GM18861 (cell line): ENCODE results near the gene SLC12A6.

Source experiments
- ATAC-seq: cut with Tn5 transposase; IDR thresholded peaks from one replicate; pipeline ENCODE4 v1.9.1; 2021; ENCODE audit not compliant: unreplicated experiment

The SLC12A6 gene

GRCh38 chr15:34266751-34267150 lies 70.8 kb downstream of the SLC12A6 start:
- no peak for ATAC-seq

GRCh38 chr15:34264076-34264475 lies 73.5 kb downstream of the SLC12A6 start:
- ATAC-seq: no peak

- no peak for ATAC-seq
Observed at GRCh38 chr15:34262362-34262761, 75.2 kb downstream of the SLC12A6 start.

- ATAC-seq: no peak
Observed at GRCh38 chr15:34259566-34259965, 78.0 kb downstream of the SLC12A6 start.

- ATAC-seq: no peak
Observed at GRCh38 chr15:34258151-34258550, 79.4 kb downstream of the SLC12A6 start.

- no peak for ATAC-seq
Observed at GRCh38 chr15:34252545-34252944, 85.0 kb downstream of the SLC12A6 start.

GRCh38 chr15:34248190-34248589 lies 89.4 kb downstream of the SLC12A6 start:
- no peak for ATAC-seq

- no peak for ATAC-seq
Observed at GRCh38 chr15:34246276-34246976, 91.2 kb downstream of the SLC12A6 start.

- no peak for ATAC-seq
Observed at GRCh38 chr15:34243226-34243625, 94.4 kb downstream of the SLC12A6 start.

- ATAC-seq: no peak
Observed at GRCh38 chr15:34242331-34242710, 95.3 kb downstream of the SLC12A6 start.

- ATAC-seq: peak; percentile 62
Observed at GRCh38 chr15:34241376-34242330, 95.9 kb downstream of the SLC12A6 start.

- no peak for ATAC-seq
Observed at GRCh38 chr15:34240537-34240936, 97.0 kb downstream of the SLC12A6 start.

GRCh38 chr15:34239151-34239808 lies 98.3 kb downstream of the SLC12A6 start:
- ATAC-seq: no peak

- ATAC-seq: no peak
Observed at GRCh38 chr15:34233614-34234013, 104.0 kb downstream of the SLC12A6 start.

GRCh38 chr15:34223904-34224596 lies 113.5 kb downstream of the SLC12A6 start:
- ATAC-seq: no peak

- ATAC-seq: no peak
Observed at GRCh38 chr15:34217587-34218225, 119.9 kb downstream of the SLC12A6 start.

- ATAC-seq: no peak
Observed at GRCh38 chr15:34216527-34217270, 120.9 kb downstream of the SLC12A6 start.

GRCh38 chr15:34214135-34214534 lies 123.4 kb downstream of the SLC12A6 start:
- ATAC-seq: no peak

- ATAC-seq: no peak
Observed at GRCh38 chr15:34213690-34214089, 123.9 kb downstream of the SLC12A6 start.
